ENCODE results near the gene CTBP1. TPM values are rescaled to one million over a fixed set of nuclear protein-coding genes. Genes with fewer than 3 reads are reported as not detected.
"Not testable (repeated sequence)": the region's sequence is repeated elsewhere in the genome, so short reads cannot be mapped to it uniquely, and the experiment has no call there.

CTBP1 gene
- total RNA-seq, 1 donor = 246 TPM

GRCh38 chr4:1239141-1239949 lies 9.6 kb downstream of the CTBP1 start:
- no peak for TF ChIP-seq CTCF (IDR thresholded peaks at IDR 0.05; ENCODE audit: extremely low read depth, low read depth, low read length)
- H3K4me3 ChIP-seq (ENCODE audit: insufficient read depth, low read length) = no peak overlapping the region
- H3K27me3 ChIP-seq (ENCODE audit: insufficient read depth, low read length) = no peaks in the 10 kb centered on the region
- no peaks in the 10 kb centered on the region for H3K9me3 ChIP-seq (ENCODE audit: low read depth, low read length)
- no peak overlapping the region for H3K4me2 ChIP-seq (ENCODE audit: insufficient read depth, low read length)
- peaks cover 44% of the 10 kb centered on the region for H3K36me3 ChIP-seq (ENCODE audit: insufficient read depth, low read length)
- peaks cover 83% of the 10 kb centered on the region for H3K79me2 ChIP-seq (ENCODE audit: insufficient read depth, low read length)
- H2AFZ ChIP-seq (ENCODE audit: low read length) = no peak overlapping the region
- H3K4me1 ChIP-seq (ENCODE audit: insufficient read depth, low read length) = no peaks in the 10 kb centered on the region
- H4K20me1 ChIP-seq (ENCODE audit: insufficient read depth, low read length) = peaks cover 63% of the 10 kb centered on the region
- DNase-seq (ENCODE audit: insufficient read length, low spot score, missing footprints) = peak; percentile 90
- H3K27ac ChIP-seq (ENCODE audit: low read depth, low read length) = no peak overlapping the region

- H2AFZ ChIP-seq (ENCODE audit: low read length) = no peak overlapping the region
- DNase-seq (ENCODE audit: insufficient read length, low spot score, missing footprints) = peak; percentile 77
- peaks cover 83% of the 10 kb centered on the region for H3K79me2 ChIP-seq (ENCODE audit: insufficient read depth, low read length)
- H3K4me3 ChIP-seq (ENCODE audit: insufficient read depth, low read length) = no peak overlapping the region
- no peaks in the 10 kb centered on the region for H3K4me1 ChIP-seq (ENCODE audit: insufficient read depth, low read length)
- H3K4me2 ChIP-seq (ENCODE audit: insufficient read depth, low read length) = no peak overlapping the region
- no peaks in the 10 kb centered on the region for H3K27me3 ChIP-seq (ENCODE audit: insufficient read depth, low read length)
- no peaks in the 10 kb centered on the region for H3K9me3 ChIP-seq (ENCODE audit: low read depth, low read length)
- peaks cover 61% of the 10 kb centered on the region for H4K20me1 ChIP-seq (ENCODE audit: insufficient read depth, low read length)
- peaks cover 51% of the 10 kb centered on the region for H3K36me3 ChIP-seq (ENCODE audit: insufficient read depth, low read length)
- TF ChIP-seq CTCF (IDR thresholded peaks at IDR 0.05; ENCODE audit: extremely low read depth, low read depth, low read length) = no peak
- H3K27ac ChIP-seq (ENCODE audit: low read depth, low read length) = peak overlapping the region; percentile 17
Observed at GRCh38 chr4:1238676-1239000, 10.3 kb downstream of the CTBP1 start.

GRCh38 chr4:1237981-1238675 lies 10.8 kb downstream of the CTBP1 start:
- H2AFZ ChIP-seq (ENCODE audit: low read length) = no peak overlapping the region
- no peaks in the 10 kb centered on the region for H3K9me3 ChIP-seq (ENCODE audit: low read depth, low read length)
- peaks cover 56% of the 10 kb centered on the region for H3K36me3 ChIP-seq (ENCODE audit: insufficient read depth, low read length)
- no peak overlapping the region for H3K4me2 ChIP-seq (ENCODE audit: insufficient read depth, low read length)
- H3K4me1 ChIP-seq (ENCODE audit: insufficient read depth, low read length) = no peaks in the 10 kb centered on the region
- no peak for TF ChIP-seq CTCF (IDR thresholded peaks at IDR 0.05; ENCODE audit: extremely low read depth, low read depth, low read length)
- peaks cover 60% of the 10 kb centered on the region for H4K20me1 ChIP-seq (ENCODE audit: insufficient read depth, low read length)
- peak; percentile 83 for DNase-seq (ENCODE audit: insufficient read length, low spot score, missing footprints)
- H3K27me3 ChIP-seq (ENCODE audit: insufficient read depth, low read length) = no peaks in the 10 kb centered on the region
- no peak overlapping the region for H3K27ac ChIP-seq (ENCODE audit: low read depth, low read length)
- no peak overlapping the region for H3K4me3 ChIP-seq (ENCODE audit: insufficient read depth, low read length)
- H3K79me2 ChIP-seq (ENCODE audit: insufficient read depth, low read length) = peaks cover 82% of the 10 kb centered on the region

GRCh38 chr4:1237261-1237660 lies 11.7 kb downstream of the CTBP1 start:
- H3K27ac ChIP-seq (ENCODE audit: low read depth, low read length); H3K9me3 ChIP-seq (ENCODE audit: low read depth, low read length); H3K4me2 ChIP-seq (ENCODE audit: insufficient read depth, low read length); H3K4me1 ChIP-seq (ENCODE audit: insufficient read depth, low read length); H3K4me3 ChIP-seq (ENCODE audit: insufficient read depth, low read length); H3K27me3 ChIP-seq (ENCODE audit: insufficient read depth, low read length); H2AFZ ChIP-seq (ENCODE audit: low read length): not testable (repeated sequence)
- peaks cover 79% of the 10 kb centered on the region for H3K79me2 ChIP-seq (ENCODE audit: insufficient read depth, low read length)
- peaks cover 63% of the 10 kb centered on the region for H3K36me3 ChIP-seq (ENCODE audit: insufficient read depth, low read length)
- peaks cover 57% of the 10 kb centered on the region for H4K20me1 ChIP-seq (ENCODE audit: insufficient read depth, low read length)
- peak; percentile 69 for DNase-seq (ENCODE audit: insufficient read length, low spot score, missing footprints)

- DNase-seq (ENCODE audit: insufficient read length, low spot score, missing footprints); H3K9me3 ChIP-seq (ENCODE audit: low read depth, low read length); H3K4me1 ChIP-seq (ENCODE audit: insufficient read depth, low read length); H3K4me3 ChIP-seq (ENCODE audit: insufficient read depth, low read length); H3K27ac ChIP-seq (ENCODE audit: low read depth, low read length); H3K4me2 ChIP-seq (ENCODE audit: insufficient read depth, low read length); H3K27me3 ChIP-seq (ENCODE audit: insufficient read depth, low read length); H2AFZ ChIP-seq (ENCODE audit: low read length): not testable (repeated sequence)
- H3K36me3 ChIP-seq (ENCODE audit: insufficient read depth, low read length) = peaks cover 63% of the 10 kb centered on the region
- H4K20me1 ChIP-seq (ENCODE audit: insufficient read depth, low read length) = peaks cover 53% of the 10 kb centered on the region
- peaks cover 75% of the 10 kb centered on the region for H3K79me2 ChIP-seq (ENCODE audit: insufficient read depth, low read length)
Observed at GRCh38 chr4:1236836-1237235, 12.1 kb downstream of the CTBP1 start.
